HCT116 (cell line): ENCODE results near the gene APBA2.

Experiments used
- CTCF ChIP-seq, 3 experiments: fragments of 200-600 bp in 1 of 3; sonication (generic) in 1 of 3; IDR thresholded peaks in 2 of 3; conservative IDR thresholded peaks in 1 of 3; 2 replicates each; pipeline ENCODE4 v1.5.1; 2012 to 2017; ENCODE audit warnings: low read depth in 2 of 3, low read length in 2 of 3, antibody characterized with exemption in 1 of 3, borderline replicate concordance in 1 of 3, control low read depth in 1 of 3, mild to moderate bottlenecking in 1 of 3, mixed read lengths in 1 of 3, mixed run types in 1 of 3, moderate library complexity in 1 of 3; ENCODE audit not compliant: insufficient read depth in 1 of 3
- ELF1 ChIP-seq: IDR thresholded peaks from 2 replicates; pipeline ENCODE4 v1.6.1; 2012; ENCODE audit warnings: low read depth, borderline replicate concordance
- EZH2 ChIP-seq: fragments of 200-600 bp; sonication (generic); IDR thresholded peaks from 2 replicates; pipeline ENCODE4 v1.6.1; 2017; ENCODE audit warnings: antibody characterized with exemption, mixed run types
- EZH2phosphoT487 ChIP-seq: fragments of 200-600 bp; IDR thresholded peaks from 2 replicates; pipeline ENCODE4 v1.6.1; 2018; ENCODE audit warnings: antibody characterized with exemption, borderline replicate concordance
- POLR2AphosphoS5 ChIP-seq: IDR thresholded peaks from 2 replicates; pipeline ENCODE4 v1.6.1; 2011; ENCODE audit warnings: mild to moderate bottlenecking, low read depth, low read length, moderate library complexity
- SIN3A ChIP-seq: IDR thresholded peaks from 2 replicates; pipeline ENCODE4 v1.6.1; 2012; ENCODE audit warnings: low read depth
- ZBTB33 ChIP-seq: IDR thresholded peaks from 2 replicates; pipeline ENCODE4 v1.6.1; 2011; ENCODE audit warnings: mild to moderate bottlenecking, low read length, moderate library complexity; ENCODE audit not compliant: insufficient replicate concordance; ENCODE audit errors: extremely low read depth

GRCh38 chr15:28945626-28946230 is 60.0 kb downstream of the APBA2 start:
- no peak for TF ChIP-seq CTCF (IDR thresholded peaks at IDR 0.05 in 2 of 3, conservative IDR thresholded peaks at IDR 0.05 in 1 of 3; ENCODE audit: borderline replicate concordance in 1 of 3, insufficient read depth in 1 of 3, low read depth in 2 of 3, low read length in 2 of 3)
- no peak for TF ChIP-seq SIN3A
- no peak for TF ChIP-seq POLR2AphosphoS5
- no peak for TF ChIP-seq ZBTB33
- TF ChIP-seq EZH2phosphoT487 = no peak
- no peak for TF ChIP-seq EZH2
- TF ChIP-seq ELF1 = no peak
